GM18861 (cell line): Measurements from ENCODE around the gene EMC7.
"Not testable (repeated sequence)": the region's sequence is repeated elsewhere in the genome, so short reads cannot be mapped to it uniquely, and the experiment has no call there.

Source experiments
- ATAC-seq: cut with Tn5 transposase; IDR thresholded peaks from one replicate; pipeline ENCODE4 v1.9.1; 2021; ENCODE audit not compliant: unreplicated experiment

The EMC7 gene

GRCh38 chr15:34085746-34086145 lies 15.9 kb downstream of the EMC7 start:
- ATAC-seq, result no peak

- no peak for ATAC-seq
These were observed 17.6 kb downstream of the EMC7 start for GRCh38 chr15:34084086-34084485.

- no peak for ATAC-seq
These were observed 21.8 kb downstream of the EMC7 start for GRCh38 chr15:34079904-34080303.

GRCh38 chr15:34078900-34079299 lies 22.8 kb downstream of the EMC7 start:
- no peak for ATAC-seq

GRCh38 chr15:34076785-34077184 lies 24.9 kb downstream of the EMC7 start:
- ATAC-seq, result no peak

GRCh38 chr15:34070003-34070402 lies 31.7 kb downstream of the EMC7 start:
- no peak for ATAC-seq

GRCh38 chr15:34065941-34066340 lies 35.7 kb downstream of the EMC7 start:
- ATAC-seq, result no peak

GRCh38 chr15:34065261-34065660 lies 36.4 kb downstream of the EMC7 start:
- no peak for ATAC-seq

GRCh38 chr15:34064438-34064837 lies 37.2 kb downstream of the EMC7 start:
- ATAC-seq, result no peak

- ATAC-seq, result no peak
These were observed 41.7 kb downstream of the EMC7 start for GRCh38 chr15:34059946-34060345.

- ATAC-seq, result no peak
These were observed 42.2 kb downstream of the EMC7 start for GRCh38 chr15:34059476-34059875.

GRCh38 chr15:34056911-34057310 lies 44.8 kb downstream of the EMC7 start:
- ATAC-seq, result no peak

GRCh38 chr15:34055868-34056595 lies 45.6 kb downstream of the EMC7 start:
- ATAC-seq, result no peak

- no peak for ATAC-seq
These were observed 47.5 kb downstream of the EMC7 start for GRCh38 chr15:34054081-34054707.

GRCh38 chr15:34050385-34050784 lies 51.3 kb downstream of the EMC7 start:
- not testable (repeated sequence) for ATAC-seq

GRCh38 chr15:34049112-34049511 lies 52.5 kb downstream of the EMC7 start:
- ATAC-seq, result no peak

- no peak for ATAC-seq
These were observed 53.5 kb downstream of the EMC7 start for GRCh38 chr15:34047893-34048775.

- no peak for ATAC-seq
These were observed 55.1 kb downstream of the EMC7 start for GRCh38 chr15:34046471-34047145.

GRCh38 chr15:34043813-34044212 lies 57.8 kb downstream of the EMC7 start:
- ATAC-seq, result no peak

- no peak for ATAC-seq
These were observed 58.3 kb downstream of the EMC7 start for GRCh38 chr15:34043391-34043790.

- no peak for ATAC-seq
These were observed 61.9 kb downstream of the EMC7 start for GRCh38 chr15:34039790-34040113.
